ENCODE measurements around the gene DNAJB14. TPM values are rescaled to one million over a fixed set of nuclear protein-coding genes. Genes with fewer than 3 reads are reported as not detected.

DNAJB14 gene
- total and polyA plus RNA-seq, 2 donors (not counting 3 experiments of a cell fraction or from before 2014, with no cell fraction given), result 9.2 to 56.7 TPM

- no peak overlapping the region for H2AFZ ChIP-seq (ENCODE audit: low read depth, low read length)
- no peak overlapping the region for H3K27ac ChIP-seq (ENCODE audit: insufficient read depth, low read depth, low read length)
- H3K4me1 ChIP-seq (ENCODE audit: control insufficient read depth, extremely low read depth, insufficient read depth, low read length), result no peaks in the 10 kb centered on the region
- no peak overlapping the region for H3K4me2 ChIP-seq (ENCODE audit: insufficient read depth, low read length)
- DNase-seq (ENCODE audit: low read depth, low spot score), result no peak
- H3K36me3 ChIP-seq (ENCODE audit: control insufficient read depth in 2 of 2, extremely low read depth in 1 of 2, insufficient read depth in 2 of 2, low read length in 2 of 2), result no peaks in the 10 kb centered on the region
- FAIRE-seq, result no peak
- H3K9me1 ChIP-seq (replicated peaks; ENCODE audit: control insufficient read depth, extremely low read depth, insufficient read depth, low read length), result no peaks in the 10 kb centered on the region
- H3K9ac ChIP-seq (replicated peaks; ENCODE audit: extremely low read depth, insufficient read depth, low read length), result no peak overlapping the region
- H3K4me3 ChIP-seq (replicated peaks in 1 of 3; ENCODE audit: insufficient read depth in 1 of 3, low read depth in 1 of 3, low read length in 3 of 3), result no peak overlapping the region
- no peak for TF ChIP-seq MAX (IDR thresholded peaks at IDR 0.05; ENCODE audit: insufficient read depth, insufficient read length)
- no peak for TF ChIP-seq EZH2 (IDR thresholded peaks at IDR 0.05; ENCODE audit: borderline replicate concordance, low read depth, low read length, severe bottlenecking)
- TF ChIP-seq MYC (IDR thresholded peaks at IDR 0.05; ENCODE audit: low read depth, low read length), result no peak
- TF ChIP-seq POLR2A (IDR thresholded peaks at IDR 0.05; ENCODE audit: low read depth, low read length), result no peak
- TF ChIP-seq, protein P1, sequence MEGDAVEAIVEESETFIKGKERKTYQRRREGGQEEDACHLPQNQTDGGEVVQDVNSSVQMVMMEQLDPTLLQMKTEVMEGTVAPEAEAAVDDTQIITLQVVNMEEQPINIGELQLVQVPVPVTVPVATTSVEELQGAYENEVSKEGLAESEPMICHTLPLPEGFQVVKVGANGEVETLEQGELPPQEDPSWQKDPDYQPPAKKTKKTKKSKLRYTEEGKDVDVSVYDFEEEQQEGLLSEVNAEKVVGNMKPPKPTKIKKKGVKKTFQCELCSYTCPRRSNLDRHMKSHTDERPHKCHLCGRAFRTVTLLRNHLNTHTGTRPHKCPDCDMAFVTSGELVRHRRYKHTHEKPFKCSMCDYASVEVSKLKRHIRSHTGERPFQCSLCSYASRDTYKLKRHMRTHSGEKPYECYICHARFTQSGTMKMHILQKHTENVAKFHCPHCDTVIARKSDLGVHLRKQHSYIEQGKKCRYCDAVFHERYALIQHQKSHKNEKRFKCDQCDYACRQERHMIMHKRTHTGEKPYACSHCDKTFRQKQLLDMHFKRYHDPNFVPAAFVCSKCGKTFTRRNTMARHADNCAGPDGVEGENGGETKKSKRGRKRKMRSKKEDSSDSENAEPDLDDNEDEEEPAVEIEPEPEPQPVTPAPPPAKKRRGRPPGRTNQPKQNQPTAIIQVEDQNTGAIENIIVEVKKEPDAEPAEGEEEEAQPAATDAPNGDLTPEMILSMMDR (IDR thresholded peaks at IDR 0.05; ENCODE audit: extremely low read depth in 1 of 2, insufficient read depth in 1 of 2, low read depth in 1 of 2, low read length in 2 of 2), result no peak
- no peak for TF ChIP-seq FOS (IDR thresholded peaks at IDR 0.05; ENCODE audit: borderline replicate concordance, insufficient read depth, low read length)
- TF ChIP-seq GATA2 (IDR thresholded peaks at IDR 0.05; ENCODE audit: insufficient read depth, insufficient read length, low read depth, low read length), result no peak
- TF ChIP-seq JUN (IDR thresholded peaks at IDR 0.05; ENCODE audit: borderline replicate concordance, insufficient read depth, insufficient read length, low read depth), result no peak
- TF ChIP-seq POLR2AphosphoS5 (IDR thresholded peaks at IDR 0.05; ENCODE audit: insufficient read depth, low read depth, low read length), result no peak
- POLR2A ChIA-PET, result no interaction called here
- CTCF ChIA-PET, result no interaction called here
- intact Hi-C loops (cut with micrococcal nuclease) (no loop called here), dilution Hi-C loops (cut with MboI; ENCODE audit: extremely low pct_ligation_motif_present, low sequenced_read_pairs) (no loop called here)
- H3K27me3 ChIP-seq (ENCODE audit: control insufficient read depth in 2 of 2, insufficient read depth in 2 of 2, low read length in 2 of 2), result peaks cover 0 to 2% of the 10 kb centered on the region in 2 experiments
- no peaks in the 10 kb centered on the region for H4K20me1 ChIP-seq (replicated peaks; ENCODE audit: control insufficient read depth, extremely low read depth, insufficient read depth, low read length)
- no peaks in the 10 kb centered on the region for H3K79me2 ChIP-seq (ENCODE audit: control insufficient read depth, insufficient read depth, low read length)
- H3K9me3 ChIP-seq (replicated peaks; ENCODE audit: control insufficient read depth, insufficient read depth, low read length), result no peaks in the 10 kb centered on the region
- no TSS peak for BruUV-seq (replicated peaks)
These were observed 94.1 kb downstream of the DNAJB14 start for GRCh38 chr4:99852199-99852749.

All from endothelial cell of umbilical vein (primary cell).